GM21529 (cell line): ENCODE measurements around the gene PRR23E.

Experiments used
- ATAC-seq: cut with Tn5 transposase; IDR thresholded peaks from one replicate; pipeline ENCODE4 v1.9.1; 2021; ENCODE audit not compliant: unreplicated experiment

Gene PRR23E

DNA sequence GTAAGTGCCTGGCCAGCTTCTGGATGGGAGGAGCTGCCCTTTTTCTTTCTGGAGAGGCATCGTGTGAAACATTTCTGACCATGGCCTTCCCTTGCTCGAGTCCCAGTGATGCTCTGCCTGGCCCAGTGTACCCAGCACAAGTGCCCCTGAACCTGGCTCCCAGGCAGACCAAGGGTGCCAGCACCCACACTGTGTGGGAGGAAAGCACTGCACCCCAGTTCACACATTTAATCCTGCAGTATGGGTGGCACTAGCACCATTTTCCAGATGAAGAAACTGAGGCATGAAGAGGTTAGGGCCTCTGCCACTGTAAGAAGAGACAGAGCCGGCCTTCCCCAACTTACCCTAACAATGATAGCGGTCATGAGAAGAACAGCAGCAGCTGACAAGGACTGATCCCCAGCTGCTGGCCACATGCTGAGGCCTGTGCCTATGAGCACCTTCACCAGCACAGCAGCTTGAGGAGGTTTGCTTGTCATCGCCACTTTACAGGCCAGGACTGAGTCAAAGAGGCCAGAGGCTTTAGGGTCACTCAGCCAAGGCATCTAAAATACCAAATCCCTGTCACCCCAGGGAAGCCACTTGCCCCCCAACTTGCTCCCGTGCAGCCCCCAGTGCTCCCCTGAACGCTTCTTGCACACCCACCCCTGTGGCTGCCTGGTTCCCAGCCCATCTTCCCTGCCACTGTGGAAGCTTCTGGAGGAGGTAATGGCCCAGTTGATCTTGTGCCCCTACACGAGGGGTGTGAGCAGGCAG lies 15.0 kb downstream of the PRR23E start:
- no peak for ATAC-seq

GRCh38 chr3:127208483-127209100 lies 15.7 kb downstream of the PRR23E start:
- no peak for ATAC-seq

GRCh38 chr3:127209155-127209839 lies 16.4 kb downstream of the PRR23E start:
- ATAC-seq: no peak

DNA sequence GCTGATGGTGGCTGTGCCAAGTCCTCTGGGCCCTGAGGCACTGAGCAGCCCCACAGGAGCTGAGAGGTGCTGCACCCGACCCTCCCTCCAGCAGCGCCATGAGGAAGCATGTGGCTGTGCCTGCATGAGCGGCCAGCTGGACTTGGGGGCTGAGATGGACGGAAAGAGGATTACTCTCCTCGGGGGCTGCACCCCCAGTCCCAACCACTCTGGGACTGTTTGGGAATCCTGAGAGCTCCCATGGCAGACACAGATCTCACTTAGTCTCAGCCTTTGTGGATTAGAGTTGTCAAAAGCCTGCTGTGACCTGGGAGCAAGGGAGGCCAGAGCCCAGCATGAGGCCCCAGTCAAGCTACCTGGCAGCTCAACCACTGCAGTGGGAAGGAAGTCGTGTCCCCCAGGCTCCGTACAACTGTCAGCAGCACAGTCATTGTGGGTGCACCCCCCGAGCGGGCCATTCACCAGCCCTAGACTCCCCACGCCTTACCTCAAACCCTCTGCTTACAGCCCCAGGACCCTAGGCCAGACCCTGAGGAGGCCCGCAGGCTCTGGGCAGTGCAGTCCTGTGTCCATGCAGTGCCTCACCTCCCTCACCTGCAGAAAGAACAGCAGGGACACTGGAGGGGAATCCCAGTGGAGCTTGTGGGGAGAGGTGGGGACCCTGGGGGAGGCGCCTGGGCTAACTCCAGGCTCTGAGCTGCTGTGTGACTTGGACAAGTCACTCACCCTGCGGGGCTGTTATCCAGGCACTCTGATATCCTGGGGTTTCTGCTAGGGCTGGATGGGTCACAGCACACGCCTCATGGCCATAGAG lies 17.1 kb downstream of the PRR23E start:
- ATAC-seq: no peak

DNA sequence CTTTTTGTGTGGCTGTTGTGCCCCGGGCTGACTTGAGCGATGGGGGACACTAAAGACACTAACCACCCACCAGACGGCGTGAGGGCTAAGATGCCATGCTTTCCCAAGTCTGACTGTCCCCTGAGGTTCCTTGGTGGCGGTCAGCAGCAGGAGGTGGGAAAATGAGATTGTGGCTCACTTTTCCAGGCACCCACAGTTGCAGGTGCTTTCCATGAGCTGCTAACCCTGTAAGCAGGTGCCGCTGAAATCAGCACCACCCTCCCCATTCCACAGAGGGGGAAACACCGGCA lies 17.7 kb downstream of the PRR23E start:
- no peak for ATAC-seq

DNA sequence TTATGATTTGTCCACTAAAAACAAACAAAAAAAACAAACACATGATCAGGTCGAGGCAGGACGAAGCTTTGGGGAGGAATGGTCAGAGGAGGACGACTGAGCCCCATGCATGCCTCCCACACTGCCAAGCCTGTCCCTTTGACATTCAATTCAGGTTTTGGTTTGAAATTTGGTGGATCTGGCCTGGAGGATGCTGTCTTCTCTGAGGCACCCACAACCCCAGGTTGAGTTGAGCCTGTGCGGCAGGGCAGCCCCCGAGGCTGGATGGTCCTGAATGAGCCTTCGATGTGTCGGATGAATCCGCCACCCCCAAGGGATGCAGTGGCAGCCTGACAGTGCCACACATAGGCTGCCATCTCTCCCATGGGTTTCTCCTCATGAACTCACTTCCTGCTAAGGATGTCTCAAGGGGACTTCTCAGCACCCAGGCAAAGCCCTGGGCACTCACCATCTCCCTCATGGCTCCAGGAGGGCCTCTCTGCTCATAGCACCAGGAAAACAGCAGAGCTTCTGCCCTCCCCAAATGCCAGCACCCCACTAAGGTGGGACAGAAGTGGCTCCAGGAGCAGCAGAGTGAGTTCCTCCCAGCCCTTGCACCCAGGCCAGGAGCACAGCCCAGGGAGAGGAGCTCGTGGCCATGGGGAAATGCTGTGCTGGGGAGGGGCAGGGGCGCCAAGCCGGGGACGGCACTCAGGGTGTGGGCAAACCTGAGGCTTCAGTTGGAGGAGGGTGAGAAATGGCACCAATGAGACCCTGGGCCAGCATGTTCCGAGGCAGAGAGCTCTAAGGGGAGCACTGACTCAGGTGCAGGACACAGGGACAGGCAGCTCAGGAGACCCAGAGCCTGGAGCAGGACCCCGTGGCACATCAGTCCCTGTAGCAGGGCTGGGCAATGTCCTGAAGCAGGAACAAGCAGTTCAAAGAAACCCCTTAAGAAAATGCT lies 18.5 kb downstream of the PRR23E start:
- no peak for ATAC-seq

DNA sequence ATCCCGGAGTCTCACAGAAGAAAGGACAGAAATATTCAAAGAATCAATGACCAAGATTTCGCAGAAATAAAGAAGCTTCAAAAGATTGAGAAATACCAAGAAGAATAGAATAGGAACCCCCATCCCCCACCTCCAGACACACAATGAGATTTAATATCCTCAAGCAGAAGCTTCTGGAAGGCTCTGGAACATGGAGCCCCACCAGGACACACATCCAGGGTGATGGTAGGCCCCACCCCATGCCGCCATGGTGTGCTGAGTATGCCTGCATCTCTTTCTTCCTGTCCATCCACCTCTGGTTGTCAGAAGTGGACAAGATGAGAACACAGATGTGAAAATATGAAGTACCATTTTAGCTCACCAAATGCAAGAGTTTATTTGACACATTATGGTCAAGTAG lies 19.3 kb downstream of the PRR23E start:
- ATAC-seq: no peak

DNA sequence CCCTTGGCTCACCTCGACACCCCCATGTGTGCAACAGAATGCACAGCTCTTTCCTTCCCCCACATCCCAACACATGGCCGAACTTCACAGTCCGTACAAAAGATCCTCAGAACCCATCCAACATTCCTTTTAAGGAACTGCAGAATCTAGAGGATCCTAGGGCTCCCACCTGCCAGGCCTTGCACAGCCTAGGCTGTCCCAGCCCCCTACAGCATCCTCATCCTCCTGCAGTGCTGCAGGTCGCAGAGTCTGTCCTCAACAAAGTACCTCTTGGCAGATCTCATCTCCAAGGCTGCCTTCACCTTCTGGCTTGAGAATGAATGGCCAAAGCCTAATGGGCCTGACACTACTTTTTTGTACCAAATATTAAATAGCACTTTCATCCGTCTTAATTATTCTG lies 19.8 kb downstream of the PRR23E start:
- ATAC-seq: no peak

DNA sequence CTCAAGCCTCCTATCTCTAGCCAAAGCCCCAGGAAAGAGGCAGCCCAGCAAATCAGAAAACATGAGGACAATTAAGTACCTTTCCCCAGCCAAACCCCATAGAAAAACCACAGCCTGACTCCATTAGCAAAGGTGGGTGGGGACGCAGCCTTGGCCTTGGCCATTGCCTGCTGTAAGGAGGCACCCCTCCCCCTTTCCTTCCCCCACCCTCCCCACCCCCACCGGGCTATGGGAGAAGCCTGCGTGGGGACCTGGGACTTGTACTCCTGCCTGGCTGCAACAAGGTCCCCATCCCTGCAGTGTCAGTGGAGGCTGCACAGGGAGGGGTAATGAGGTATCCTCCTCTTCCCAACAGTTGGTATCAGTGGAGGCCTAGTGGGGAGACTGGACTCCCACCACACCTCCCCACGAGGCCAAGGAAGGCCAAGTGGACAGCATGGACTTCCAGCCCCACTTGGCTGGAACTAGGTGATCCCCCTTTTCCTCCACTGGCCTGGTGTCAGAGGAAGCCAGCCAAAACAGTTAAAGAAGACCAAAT lies 20.5 kb downstream of the PRR23E start:
- ATAC-seq: no peak

- no peak for ATAC-seq
These were observed 22.0 kb downstream of the PRR23E start for GRCh38 chr3:127214975-127215374.

GRCh38 chr3:127215714-127216414 lies 22.9 kb downstream of the PRR23E start:
- ATAC-seq: no peak

DNA sequence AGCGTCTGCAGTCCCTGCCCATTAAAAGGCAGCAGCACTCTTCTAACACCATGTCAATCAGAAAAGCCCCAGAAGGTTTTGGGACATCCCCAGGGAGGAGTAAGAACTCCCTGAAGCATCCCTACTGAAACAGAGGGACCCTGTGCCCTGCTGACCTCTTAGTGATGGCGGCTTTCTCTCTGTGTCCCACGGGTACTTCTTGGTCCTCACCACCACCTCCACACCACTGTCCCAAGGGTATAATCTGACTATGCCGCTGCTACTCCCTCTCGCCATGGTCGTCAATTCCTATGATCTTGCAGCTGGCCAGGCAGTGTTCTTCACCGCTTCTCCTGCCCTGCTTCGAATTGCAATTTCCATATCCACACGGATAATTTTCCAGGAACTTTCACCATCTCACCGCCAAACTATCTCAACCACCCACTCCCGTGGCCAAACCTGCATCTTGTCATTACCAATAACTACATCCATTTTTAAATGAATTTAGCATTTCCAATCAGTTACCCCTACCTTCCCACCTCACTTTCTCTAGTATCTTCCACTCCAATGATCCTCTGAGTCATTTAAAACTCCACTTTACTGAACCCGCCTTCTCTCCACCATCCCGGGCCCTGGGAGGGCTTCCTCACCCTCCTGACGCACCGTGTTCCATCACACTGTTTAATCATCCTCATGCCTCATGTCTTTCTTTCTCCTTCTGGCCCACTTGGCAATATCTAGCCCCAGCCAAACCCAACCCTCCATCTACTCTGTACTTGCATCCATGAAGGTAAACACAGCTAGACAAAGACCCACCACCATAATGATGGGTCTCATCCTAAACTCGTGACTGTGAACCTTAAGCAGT lies 23.7 kb downstream of the PRR23E start:
- ATAC-seq: peak; percentile 71

DNA sequence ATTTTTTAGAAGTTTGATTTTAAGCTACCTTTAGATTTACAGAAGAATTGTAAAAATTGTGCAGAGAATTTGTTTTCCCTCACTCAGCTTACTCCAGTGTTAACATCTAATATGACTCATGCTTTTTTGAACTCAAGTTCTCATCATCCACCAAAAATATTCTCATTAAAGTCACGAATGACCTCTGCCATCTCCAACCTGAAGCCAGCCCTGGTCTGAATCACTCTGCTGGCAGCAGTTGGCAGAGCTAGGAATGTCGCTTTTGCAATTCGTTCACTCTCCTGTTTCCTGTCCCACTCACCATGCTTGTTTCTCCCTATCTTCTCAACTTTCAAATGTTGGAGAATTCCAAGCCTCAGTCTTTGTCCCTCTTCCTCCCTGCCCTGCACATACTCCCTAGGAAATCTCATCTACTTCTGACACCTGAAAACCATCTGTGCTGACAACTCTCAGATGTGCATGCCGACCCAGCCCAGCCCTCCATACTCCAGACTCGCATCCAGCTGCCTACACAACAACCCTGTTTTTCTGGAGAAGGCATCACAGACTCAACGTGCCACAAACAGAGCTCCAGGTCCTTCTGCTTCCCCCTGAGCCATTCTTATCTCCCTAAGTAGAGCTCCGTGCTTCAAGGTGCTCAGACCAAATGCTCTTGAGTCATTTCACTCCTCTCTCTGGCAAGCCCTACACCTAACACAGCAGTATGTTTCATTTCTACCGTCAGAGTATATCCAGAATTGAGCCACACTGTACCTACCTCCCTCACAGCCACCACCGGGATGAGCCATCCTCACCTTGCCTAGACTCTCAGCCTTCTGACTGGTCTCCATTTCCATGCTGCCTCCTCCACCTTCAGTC lies 24.9 kb downstream of the PRR23E start:
- ATAC-seq: no peak

- ATAC-seq: no peak
These were observed 25.6 kb downstream of the PRR23E start for GRCh38 chr3:127218454-127218922.

GRCh38 chr3:127220497-127220896 lies 27.6 kb downstream of the PRR23E start:
- no peak for ATAC-seq

- ATAC-seq: no peak
These were observed 28.1 kb downstream of the PRR23E start for GRCh38 chr3:127221037-127221436.

DNA sequence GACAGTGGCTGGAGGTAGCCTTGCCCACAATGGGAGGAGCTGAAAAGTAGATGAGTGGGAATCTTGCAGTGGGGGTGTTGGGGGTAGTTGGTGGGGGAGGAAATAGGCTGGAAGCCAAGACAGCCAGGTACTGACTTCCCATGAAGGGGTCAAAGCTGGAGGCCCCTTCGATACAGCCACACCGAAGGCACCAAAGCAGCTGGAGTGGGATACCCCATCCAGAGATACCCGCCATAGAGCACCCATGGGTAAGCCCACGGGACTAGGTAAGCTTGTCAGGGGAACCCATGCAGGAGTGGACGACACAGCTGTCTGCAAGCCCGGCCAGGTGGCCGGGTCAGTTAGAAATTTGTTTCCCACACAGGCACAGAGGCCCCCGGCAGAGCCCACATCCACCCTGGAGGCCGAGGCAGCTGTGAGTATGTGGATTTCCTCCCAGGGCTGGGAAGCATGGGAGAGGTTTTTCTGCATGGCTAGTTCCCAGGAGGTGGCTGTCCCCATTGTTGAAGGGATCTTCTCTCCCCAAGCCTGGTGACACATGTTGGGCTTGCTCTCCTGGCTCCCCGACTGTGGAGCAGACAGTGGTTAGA lies 28.6 kb downstream of the PRR23E start:
- ATAC-seq: no peak
